Kidney epithelial cell (primary cell): ENCODE measurements around the gene STK32B. TPM values are rescaled to one million over a fixed set of nuclear protein-coding genes. Genes with fewer than 3 reads are reported as not detected.

Experiments used
- DNase-seq: peaks from one replicate; pipeline ENCODE4 v3.0.0-alpha.2; 2010; ENCODE audit warnings: low read depth
- H3K27me3 ChIP-seq: 2 replicates; pipeline ENCODE4 v1.6.0; 2011; ENCODE audit warnings: low read length; ENCODE audit not compliant: control insufficient read depth, insufficient read depth
- H3K36me3 ChIP-seq: 2 replicates; pipeline ENCODE4 v1.5.1; 2011; ENCODE audit warnings: low read length; ENCODE audit not compliant: control insufficient read depth, insufficient read depth
- H3K4me3 ChIP-seq: 2 replicates; pipeline ENCODE4 v1.5.1; 2011; ENCODE audit warnings: low read depth, mild to moderate bottlenecking, control low read depth, low read length
- CTCF ChIP-seq: IDR thresholded peaks from 2 replicates; pipeline ENCODE4 v1.5.1; 2011; ENCODE audit warnings: mild to moderate bottlenecking, moderate library complexity, low read length, control low read depth, inconsistent platforms; ENCODE audit not compliant: insufficient read depth, poor library complexity, severe bottlenecking
- total RNA-seq: library from RNA; depleted of rRNA; stranded (reverse); fragments of >200 nt; gene quantifications from 2 replicates; pipeline ENCODE4 v1.2.3, GENCODE V29; 2015

STK32B gene
- total RNA-seq, 1 donor from 2014 or later, result 3.6 TPM

GRCh38 chr4:5478169-5478568 lies 426.9 kb downstream of the STK32B start:
- no peak for DNase-seq
- no peak for TF ChIP-seq CTCF
- H3K27me3 ChIP-seq, result no peaks in the 10 kb centered on the region
- no peak overlapping the region for H3K4me3 ChIP-seq
- no peaks in the 10 kb centered on the region for H3K36me3 ChIP-seq

GRCh38 chr4:5478697-5479096 lies 427.4 kb downstream of the STK32B start:
- H3K36me3 ChIP-seq, result no peaks in the 10 kb centered on the region
- DNase-seq, result no peak
- no peak for TF ChIP-seq CTCF
- no peak overlapping the region for H3K4me3 ChIP-seq
- no peaks in the 10 kb centered on the region for H3K27me3 ChIP-seq

- DNase-seq, result no peak
- Histone ChIP-seq H3K36me3 (no peaks in the 10 kb centered on the region), H3K4me3 (no peak overlapping the region), H3K27me3 (no peaks in the 10 kb centered on the region)
- no peak for TF ChIP-seq CTCF
These were observed 428.3 kb downstream of the STK32B start for GRCh38 chr4:5479518-5480060.

- TF ChIP-seq CTCF, result no peak
- H3K36me3 ChIP-seq, result no peaks in the 10 kb centered on the region
- DNase-seq, result no peak
These were observed 437.1 kb downstream of the STK32B start for GRCh38 chr4:5488413-5488812.

GRCh38 chr4:5489260-5489659 lies 438.0 kb downstream of the STK32B start:
- no peak for DNase-seq
- TF ChIP-seq CTCF, result no peak
- H3K36me3 ChIP-seq, result no peaks in the 10 kb centered on the region
- H3K27me3 ChIP-seq, result no peaks in the 10 kb centered on the region
- H3K4me3 ChIP-seq, result no peak overlapping the region

More at GRCh38 chr4:5488413-5488812, 437.1 kb downstream of the STK32B start:
- Histone ChIP-seq H3K4me3 (no peak overlapping the region), H3K27me3 (no peaks in the 10 kb centered on the region)

- no peak overlapping the region for H3K4me3 ChIP-seq
- H3K36me3 ChIP-seq, result no peaks in the 10 kb centered on the region
- TF ChIP-seq CTCF, result no peak
- H3K27me3 ChIP-seq, result no peaks in the 10 kb centered on the region
- DNase-seq, result no peak
These were observed 446.2 kb downstream of the STK32B start for GRCh38 chr4:5497489-5497888.
